GM19372 (cell line): Measurements from ENCODE around the gene RGS17.
A peak's percentile ranks its signal among the peaks of the same experiment; 100 is the strongest.
"Not testable (repeated sequence)": the region's sequence is repeated elsewhere in the genome, so short reads cannot be mapped to it uniquely, and the experiment has no call there.

Experiments used
- ATAC-seq: cut with Tn5 transposase; IDR thresholded peaks from one replicate; pipeline ENCODE4 v1.9.1; 2021; ENCODE audit warnings: mild to moderate bottlenecking, low read depth, moderate library complexity; ENCODE audit not compliant: unreplicated experiment

Gene RGS17

GRCh38 chr6:153126218-153126617 lies 4.9 kb downstream of the RGS17 start:
- ATAC-seq, result no peak

DNA sequence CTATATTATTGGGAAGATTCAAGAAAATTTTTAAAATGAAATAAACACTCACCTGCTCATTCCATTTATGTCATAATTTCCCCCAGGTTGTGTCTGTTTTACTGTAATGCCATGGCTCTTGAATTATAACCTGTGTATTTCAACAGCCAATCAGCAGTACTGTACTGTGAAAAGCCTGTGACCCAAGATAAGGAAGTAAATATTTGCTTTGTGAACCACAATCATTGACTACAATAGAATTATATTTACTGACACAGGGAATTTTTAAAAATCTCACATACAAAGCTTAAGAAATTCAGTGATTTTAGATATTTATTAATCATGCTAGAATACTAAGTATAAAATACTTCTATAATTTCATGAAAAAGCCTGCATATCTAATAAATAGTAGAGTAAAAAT lies 6.0 kb downstream of the RGS17 start:
- ATAC-seq, result no peak

GRCh38 chr6:153123801-153124200 lies 7.3 kb downstream of the RGS17 start:
- no peak for ATAC-seq

DNA sequence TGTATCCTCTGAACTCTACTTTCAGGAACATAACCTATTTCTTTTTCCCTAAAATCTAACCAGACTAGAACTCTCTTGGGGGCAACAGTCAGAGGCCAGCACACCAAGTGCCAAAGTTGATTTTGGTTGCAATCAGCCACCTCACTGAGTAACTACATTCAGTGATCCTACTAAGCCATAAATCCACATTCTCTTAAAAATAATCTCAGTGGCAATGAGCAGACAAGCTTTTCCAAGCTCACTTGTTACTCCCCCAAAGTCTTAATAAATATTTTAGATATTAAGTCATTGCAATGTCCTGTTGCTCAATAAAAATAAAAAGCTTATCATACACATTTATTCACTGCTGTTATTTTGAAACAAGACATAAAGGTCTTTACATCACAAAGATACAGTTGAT lies 9.8 kb downstream of the RGS17 start:
- no peak for ATAC-seq

DNA sequence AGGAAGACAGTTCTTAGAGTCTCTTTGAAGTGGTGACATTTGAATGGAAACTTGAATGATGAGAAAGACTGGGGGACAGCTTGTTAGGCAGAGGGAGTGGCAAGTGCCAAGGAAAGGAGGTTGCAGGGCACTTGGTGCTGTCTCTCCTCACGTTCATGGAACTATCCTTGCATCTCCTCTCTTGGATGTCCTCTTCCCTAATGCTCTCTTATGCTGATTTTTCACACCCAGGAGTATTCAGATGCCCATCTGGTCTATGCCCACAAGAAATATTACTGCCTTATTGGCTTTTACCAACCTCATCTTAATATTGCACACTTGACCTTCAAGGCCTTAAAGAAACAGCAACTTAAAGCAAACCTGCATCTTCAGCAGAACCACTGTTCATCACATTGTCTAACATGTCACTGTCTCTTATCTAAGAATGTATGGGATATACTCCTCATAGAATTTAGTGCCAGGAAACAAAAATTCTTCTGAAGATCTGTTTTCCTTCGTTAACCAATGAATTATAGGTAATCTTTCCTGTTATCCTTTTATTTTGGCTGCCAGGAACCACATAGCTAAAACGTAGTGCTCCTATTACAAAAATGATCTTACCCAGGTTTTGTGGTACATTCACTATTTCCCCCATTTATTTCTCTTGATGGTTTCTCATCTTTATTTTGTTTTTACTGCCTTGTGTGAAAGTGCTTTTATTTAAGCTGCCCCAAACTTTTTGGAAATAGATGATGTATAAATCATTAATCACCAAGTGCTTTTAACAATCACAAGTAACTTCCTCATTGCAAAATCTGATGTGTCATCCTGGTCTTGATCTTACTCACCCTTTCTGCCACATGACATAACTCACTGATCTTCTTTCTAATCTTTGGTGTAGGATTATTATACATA lies 12.8 kb downstream of the RGS17 start:
- peak; percentile 97 for ATAC-seq

GRCh38 chr6:153111082-153111481 lies 20.0 kb downstream of the RGS17 start:
- ATAC-seq, result not testable (repeated sequence)

DNA sequence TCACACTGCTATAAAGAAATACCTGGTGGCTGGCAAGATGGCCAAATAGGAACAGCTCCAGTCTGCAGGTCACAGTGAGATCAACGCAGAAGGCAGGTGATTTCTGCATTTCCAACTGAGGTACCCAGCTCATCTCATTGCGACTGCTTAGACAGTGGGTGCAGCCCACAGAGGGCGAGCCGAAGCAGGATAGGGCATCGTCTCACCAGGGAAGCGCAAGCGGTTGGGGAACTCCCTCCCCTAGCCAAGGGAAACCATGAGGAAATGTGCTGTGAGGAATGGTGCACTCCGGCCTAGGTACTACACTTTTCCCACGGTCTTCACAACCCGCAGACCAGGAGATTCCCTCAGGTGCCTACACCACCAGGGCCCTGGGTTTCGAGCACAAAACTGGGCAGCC lies 20.5 kb downstream of the RGS17 start:
- not testable (repeated sequence) for ATAC-seq

DNA sequence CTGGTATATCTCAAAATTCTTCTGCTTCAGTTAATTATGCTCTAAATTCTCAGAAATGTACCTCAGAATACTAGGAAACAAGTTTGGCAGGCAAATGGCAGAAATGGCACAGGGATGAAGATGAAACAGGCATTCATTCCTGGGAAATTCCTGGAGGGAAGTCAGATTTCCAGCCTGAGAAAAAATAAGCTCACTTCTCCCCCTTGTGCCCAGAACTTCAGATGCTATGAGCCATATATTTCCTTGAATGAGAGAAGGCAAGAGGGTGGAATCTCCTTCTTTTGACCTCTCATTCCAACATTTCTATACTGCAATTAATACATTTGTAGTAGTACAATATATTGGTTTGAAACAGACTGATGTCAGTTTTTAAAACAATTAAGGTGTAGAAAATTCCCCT lies 22.8 kb downstream of the RGS17 start:
- no peak for ATAC-seq

DNA sequence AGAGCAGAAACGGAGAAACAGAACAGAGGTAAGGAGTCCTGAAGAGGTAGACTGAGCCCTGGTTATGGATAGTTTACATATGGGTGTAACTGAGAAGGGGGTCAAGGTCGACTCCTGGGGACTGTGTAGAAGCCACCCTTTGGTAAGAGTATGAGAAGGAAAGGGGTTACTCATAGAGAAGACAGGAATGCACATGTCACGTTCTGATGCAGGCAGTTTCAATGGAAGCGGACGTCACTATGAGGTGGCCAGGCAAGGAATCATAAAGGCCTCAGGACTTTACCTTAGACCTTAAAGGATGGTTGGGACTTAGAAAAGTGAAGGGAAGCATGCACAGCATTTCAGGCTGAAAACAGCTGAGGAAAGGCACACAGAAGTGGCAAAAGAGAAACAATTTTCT lies 25.1 kb downstream of the RGS17 start:
- no peak for ATAC-seq

- ATAC-seq, result no peak
Observed at GRCh38 chr6:153104220-153104619, 26.9 kb downstream of the RGS17 start.

- no peak for ATAC-seq
Observed at GRCh38 chr6:153103319-153103655, 27.8 kb downstream of the RGS17 start.

DNA sequence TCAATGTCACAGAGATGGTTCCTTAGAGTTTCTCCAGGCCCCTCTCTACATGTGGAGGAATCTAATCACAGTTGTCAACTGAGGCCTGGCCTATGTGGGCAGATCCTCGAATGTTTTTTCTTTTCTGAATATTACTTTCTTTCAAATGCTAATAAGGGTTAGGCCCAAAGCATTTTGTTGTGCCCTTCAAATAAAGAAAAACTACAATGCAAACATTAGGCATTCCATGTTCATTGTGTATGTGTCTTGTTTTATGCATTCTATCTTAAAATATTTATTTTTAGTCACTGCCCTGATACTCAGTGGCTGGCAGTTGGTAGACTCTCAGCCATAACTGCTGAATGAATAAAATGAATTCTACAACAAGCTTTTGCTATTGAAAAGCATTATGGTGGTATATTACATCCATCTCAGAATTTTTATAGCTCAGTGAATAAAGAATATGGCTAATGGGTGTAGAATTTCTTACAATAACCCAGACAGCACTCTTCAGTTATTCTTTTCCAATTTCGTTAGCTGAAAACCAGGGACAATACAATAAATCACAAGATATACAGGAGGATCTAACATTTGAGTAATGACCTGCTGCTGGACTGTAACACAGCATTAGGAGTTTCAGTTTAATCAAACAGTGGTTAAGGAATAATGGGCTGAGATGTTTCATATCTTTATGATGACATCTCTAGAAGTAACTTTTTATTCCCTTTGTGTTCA lies 28.3 kb downstream of the RGS17 start:
- no peak for ATAC-seq

GRCh38 chr6:153101461-153101860 lies 29.6 kb downstream of the RGS17 start:
- no peak for ATAC-seq

DNA sequence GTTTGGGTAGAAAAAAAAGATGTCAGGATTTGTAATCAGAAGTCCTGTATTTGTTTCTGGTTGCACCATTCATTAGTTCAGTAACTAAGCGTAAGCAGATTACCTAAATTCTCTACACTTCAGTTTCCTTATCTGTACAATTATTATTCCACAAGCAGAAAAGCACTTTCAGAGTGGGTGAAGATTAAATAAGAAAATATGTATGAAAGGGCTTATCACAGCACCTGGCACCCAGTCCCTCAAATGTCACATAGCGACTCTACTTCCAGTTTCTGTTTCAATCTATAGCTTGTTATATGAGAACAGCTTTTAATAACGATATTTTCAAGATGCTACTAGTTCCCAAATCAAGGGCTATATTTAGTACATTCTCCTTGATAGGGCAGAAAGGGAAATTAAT lies 31.4 kb downstream of the RGS17 start:
- peak; percentile 80 for ATAC-seq

- no peak for ATAC-seq
Observed at GRCh38 chr6:153096792-153097191, 34.3 kb downstream of the RGS17 start.

DNA sequence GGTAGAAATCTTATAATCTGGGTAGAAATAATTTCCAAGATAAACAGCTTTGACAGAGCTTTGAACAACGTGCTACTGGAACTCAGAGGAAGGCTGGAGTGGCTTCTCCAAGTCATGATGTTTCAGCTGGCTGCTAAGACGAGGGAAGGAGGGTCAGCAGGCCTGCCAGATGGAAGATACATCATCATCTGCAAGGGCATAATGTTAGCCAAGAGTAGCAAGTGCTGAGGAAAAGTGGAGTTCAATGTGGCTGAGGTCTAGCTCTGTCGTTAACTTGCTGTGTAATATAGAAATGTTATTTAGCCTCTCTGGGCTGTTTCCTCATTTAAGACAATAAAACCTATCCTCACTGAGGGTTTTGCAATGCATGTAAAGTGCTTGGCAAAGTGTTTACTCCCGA lies 35.1 kb downstream of the RGS17 start:
- ATAC-seq, result no peak

DNA sequence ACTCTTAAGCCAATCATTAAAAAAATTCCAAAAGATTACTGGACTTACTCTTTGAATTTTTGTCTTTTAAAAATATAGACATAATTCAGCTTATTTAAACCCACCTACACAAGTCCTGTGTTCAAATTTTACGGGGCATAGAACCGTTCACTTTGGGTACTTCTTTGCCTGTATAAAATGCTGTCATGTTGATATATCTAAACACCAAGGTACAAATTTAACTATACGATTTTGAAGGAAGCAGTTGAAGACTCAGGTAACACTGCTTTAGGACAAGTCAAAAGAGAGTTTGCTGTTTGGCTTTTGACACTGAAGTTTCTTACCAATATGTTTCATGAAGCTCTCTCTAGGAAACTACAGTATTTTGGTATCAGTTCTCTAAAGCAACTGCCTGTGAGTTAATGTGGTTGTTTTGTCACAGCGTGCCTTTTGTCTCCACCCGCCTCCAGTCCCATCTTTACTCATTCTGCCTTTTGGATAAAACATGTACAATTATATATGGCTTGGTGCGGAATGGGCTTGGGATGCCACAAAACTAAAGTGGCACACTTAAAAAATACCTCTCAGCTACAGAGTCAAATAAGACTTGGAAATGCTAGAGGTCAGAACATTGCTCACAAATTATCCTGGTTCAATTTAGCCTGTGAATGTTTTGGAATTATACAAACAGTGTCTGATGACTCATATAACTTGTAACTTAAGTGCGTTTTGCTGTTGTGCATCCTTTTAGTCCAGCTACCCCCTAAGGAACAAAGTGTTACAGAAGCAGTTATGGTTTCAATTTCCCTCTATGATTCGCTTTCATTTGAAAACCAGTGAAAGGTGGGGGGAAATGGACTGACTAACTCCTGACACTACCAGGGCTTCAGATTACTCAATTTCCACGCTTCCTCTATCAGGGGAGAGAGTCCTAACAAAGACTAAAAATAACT lies 38.7 kb downstream of the RGS17 start:
- ATAC-seq, result peak; percentile 88

DNA sequence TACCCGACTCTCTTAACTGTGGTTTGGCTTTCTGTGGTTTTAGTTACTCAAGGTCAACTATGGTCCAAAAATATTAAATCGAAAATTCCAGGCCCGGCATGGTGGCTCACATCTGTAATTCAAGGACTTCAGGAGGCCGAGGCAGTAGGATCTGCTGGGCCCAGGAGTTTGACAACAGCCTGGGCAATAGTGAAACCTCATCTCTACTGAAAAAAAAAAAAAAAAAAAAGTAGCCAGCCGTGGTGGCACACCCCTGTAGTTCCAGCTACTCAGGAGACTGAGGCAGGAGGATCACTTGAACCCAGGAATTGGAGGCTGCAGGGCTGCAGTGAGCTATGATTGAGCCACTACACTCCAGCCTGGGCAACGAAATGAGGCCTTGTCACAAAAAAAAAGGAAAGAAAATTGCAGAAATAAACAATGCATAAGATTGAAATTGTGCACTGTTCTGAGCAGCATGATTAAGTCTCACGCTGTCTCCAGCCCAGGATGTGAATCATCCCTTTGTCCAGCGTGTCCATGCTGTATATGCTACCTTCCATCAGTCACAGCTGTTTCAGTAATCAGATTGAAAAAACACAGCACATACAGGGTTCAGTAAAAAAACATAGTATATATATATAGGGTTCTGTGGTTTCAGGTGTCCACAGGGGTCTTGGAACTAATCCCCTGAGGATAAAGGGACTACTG lies 40.7 kb downstream of the RGS17 start:
- ATAC-seq, result no peak

DNA sequence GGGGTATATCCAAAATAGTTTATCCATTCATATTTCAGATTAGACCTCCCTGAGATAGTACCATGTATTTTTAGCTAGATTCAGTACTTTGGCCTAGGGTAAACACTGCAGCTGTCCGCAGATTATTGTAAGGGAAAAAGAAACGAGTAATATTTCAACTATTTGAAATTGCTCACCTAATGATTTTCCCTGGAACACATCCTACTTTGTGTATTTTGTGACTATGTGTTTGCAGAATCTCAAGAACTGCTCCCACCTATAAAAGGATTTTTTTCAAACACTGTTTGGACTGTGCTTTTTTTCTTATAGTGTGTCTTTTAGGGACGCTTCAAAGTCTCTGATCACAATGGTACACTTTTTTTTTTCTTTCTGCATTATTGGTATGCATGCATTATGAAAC lies 42.3 kb downstream of the RGS17 start:
- no peak for ATAC-seq

DNA sequence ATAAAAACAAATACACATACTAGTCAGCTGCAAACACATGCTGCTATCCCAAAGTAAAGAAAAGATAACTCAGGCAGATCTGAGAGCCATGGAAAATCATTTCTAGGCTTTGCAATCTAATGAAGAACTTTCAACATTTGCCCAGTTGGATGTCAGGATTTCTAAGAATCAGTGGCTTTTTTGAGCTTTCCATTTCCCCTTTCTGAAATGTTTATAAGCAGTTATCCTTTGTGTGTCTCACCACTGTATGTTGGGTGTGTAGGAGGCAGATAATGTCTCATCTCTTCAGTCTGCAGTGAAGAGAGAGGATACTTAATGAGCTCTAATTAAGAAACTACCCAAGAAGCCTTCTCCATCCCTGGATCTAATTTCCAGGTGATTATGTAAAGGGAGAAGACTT lies 43.6 kb downstream of the RGS17 start:
- ATAC-seq, result no peak
